Liver (tissue), 9 donors: Measurements from ENCODE around the gene ROR1. TPM values are rescaled to one million over a fixed set of nuclear protein-coding genes. Genes with fewer than 3 reads are reported as not detected.

Experiments used
- DNase-seq: peaks from one replicate; pipeline ENCODE4 v3.0.0-alpha.2; 2017; ENCODE audit warnings: low spot score
- H3K27ac ChIP-seq, 2 donors: one replicate each; pipeline ENCODE4 v1.7.0; 2013; ENCODE audit warnings: inconsistent platforms in 2 of 2, low read length in 2 of 2, control low read depth in 1 of 2, low read depth in 1 of 2, mild to moderate bottlenecking in 1 of 2
- H3K27me3 ChIP-seq, 4 donors: one replicate each; pipeline versions ENCODE4 v1.6.1 to v1.7.0; 2013; ENCODE audit warnings: low read length in 3 of 4, inconsistent platforms in 1 of 4, mild to moderate bottlenecking in 1 of 4, moderate library complexity in 1 of 4; ENCODE audit not compliant: control insufficient read depth in 4 of 4, insufficient read depth in 4 of 4
- H3K36me3 ChIP-seq, 4 donors: one replicate each; pipeline versions ENCODE4 v1.6.1 to v1.7.0; 2013; ENCODE audit warnings: low read length in 3 of 4, mild to moderate bottlenecking in 3 of 4, low read depth in 1 of 4, moderate library complexity in 1 of 4; ENCODE audit not compliant: control insufficient read depth in 4 of 4, insufficient read depth in 3 of 4
- H3K4me1 ChIP-seq, 4 donors: one replicate each; pipeline versions ENCODE4 v1.6.1 to v1.7.0; 2013; ENCODE audit warnings: low read length in 3 of 4, mild to moderate bottlenecking in 3 of 4, moderate library complexity in 1 of 4; ENCODE audit not compliant: control insufficient read depth in 4 of 4, insufficient read depth in 4 of 4
- H3K4me3 ChIP-seq, 3 donors: one replicate each; pipeline versions ENCODE4 v1.6.1 to v1.7.0; 2013; ENCODE audit warnings: low read length in 3 of 3, control low read depth in 1 of 3, low read depth in 1 of 3, mild to moderate bottlenecking in 1 of 3
- H3K9ac ChIP-seq, 2 donors: one replicate each; pipeline ENCODE4 v1.7.0; 2013; ENCODE audit warnings: low read length in 2 of 2, mild to moderate bottlenecking in 2 of 2, moderate library complexity in 2 of 2, control low read depth in 1 of 2, low read depth in 1 of 2
- H3K9me3 ChIP-seq, 4 donors: one replicate each; pipeline versions ENCODE4 v1.6.1 to v1.7.0; 2013; ENCODE audit warnings: low read length in 3 of 4; ENCODE audit not compliant: control insufficient read depth in 4 of 4
- ATF3 ChIP-seq: IDR thresholded peaks from 2 replicates; pipeline ENCODE4 v1.6.1; 2016; ENCODE audit warnings: antibody characterized with exemption
- CTCF ChIP-seq: fragments of 150-350 bp; IDR thresholded peaks from 2 replicates; pipeline ENCODE4 v1.5.1; 2017; ENCODE audit warnings: improper control_type of control experiment, low read depth, low read length; ENCODE audit not compliant: missing input control
- EGR1 ChIP-seq, 2 donors: IDR thresholded peaks; 2 replicates each; pipeline ENCODE4 v1.6.1; 2016 to 2018; ENCODE audit warnings: antibody characterized with exemption in 2 of 2, low read depth in 2 of 2
- FOXA1 ChIP-seq: IDR thresholded peaks from 2 replicates; pipeline ENCODE4 v1.6.1; 2016; ENCODE audit warnings: antibody characterized with exemption
- FOXA2 ChIP-seq: IDR thresholded peaks from 2 replicates; pipeline ENCODE4 v1.6.1; 2016; ENCODE audit warnings: antibody characterized with exemption
- GABPA ChIP-seq, 2 donors: IDR thresholded peaks in 1 of 2; conservative IDR thresholded peaks in 1 of 2; 2 replicates each; pipeline ENCODE4 v1.6.1; 2016; ENCODE audit warnings: antibody characterized with exemption in 2 of 2, mild to moderate bottlenecking in 1 of 2, moderate library complexity in 1 of 2
- HNF4A ChIP-seq, 2 donors: conservative IDR thresholded peaks; 2 replicates each; pipeline ENCODE4 v1.6.1; 2016; ENCODE audit warnings: antibody characterized with exemption in 2 of 2, mild to moderate bottlenecking in 2 of 2
- HNF4G ChIP-seq: IDR thresholded peaks from 2 replicates; pipeline ENCODE4 v1.6.1; 2016; ENCODE audit warnings: antibody characterized with exemption
- JUND ChIP-seq, 2 donors: IDR thresholded peaks; 2 replicates each; pipeline ENCODE4 v1.6.1; 2016; ENCODE audit warnings: antibody characterized with exemption in 2 of 2
- MAX ChIP-seq: IDR thresholded peaks from 2 replicates; pipeline ENCODE4 v1.6.1; 2016; ENCODE audit warnings: antibody characterized with exemption
- NR2F2 ChIP-seq: IDR thresholded peaks from 2 replicates; pipeline ENCODE4 v1.6.1; 2016; ENCODE audit warnings: antibody characterized with exemption
- RAD21 ChIP-seq, 2 donors: IDR thresholded peaks; 2 replicates each; pipeline ENCODE4 v1.6.1; 2016; ENCODE audit warnings: antibody characterized with exemption in 2 of 2, mild to moderate bottlenecking in 2 of 2
- REST ChIP-seq: IDR thresholded peaks from 2 replicates; pipeline ENCODE4 v1.6.1; 2016; ENCODE audit warnings: antibody characterized with exemption, mild to moderate bottlenecking
- RXRA ChIP-seq, 2 donors: IDR thresholded peaks; 2 replicates each; pipeline ENCODE4 v1.6.1; 2017 to 2018; ENCODE audit warnings: antibody characterized with exemption in 2 of 2, mild to moderate bottlenecking in 1 of 2
- SP1 ChIP-seq: IDR thresholded peaks from 2 replicates; pipeline ENCODE4 v1.6.1; 2018; ENCODE audit warnings: antibody characterized with exemption, mild to moderate bottlenecking
- TAF1 ChIP-seq: conservative IDR thresholded peaks from 2 replicates; pipeline ENCODE4 v1.6.1; 2016; ENCODE audit warnings: antibody characterized with exemption, mild to moderate bottlenecking
- YY1 ChIP-seq: IDR thresholded peaks from 2 replicates; pipeline ENCODE4 v1.6.1; 2016; ENCODE audit warnings: antibody characterized with exemption, mild to moderate bottlenecking
- ZBTB33 ChIP-seq: IDR thresholded peaks from 2 replicates; pipeline ENCODE4 v1.6.1; 2016; ENCODE audit warnings: antibody characterized with exemption
- WGBS: extraction: QIAGEN DNeasy Blood & Tissue Kit; methylation state at CpG from one replicate; pipeline ENCODE4 v1.1.7; 2013; 5-methylcytosine and 5-hydroxymethylcytosine counted together
- polyA plus RNA-seq, 2 donors: library from polyadenylated mRNA; stranded (reverse) in 1 of 2; unstranded in 1 of 2; fragments of 200-250 nt in 1 of 2; fragments of >200 nt in 1 of 2; fragmentation: Nextera tagmentation in 1 of 2; extraction: Ambion mirVana in 1 of 2; gene quantifications; one replicate each; pipeline versions ENCODE4 v1.2.1 to v1.2.3, GENCODE V29; 2013 to 2015
- total RNA-seq, 2 donors: library from RNA; depleted of rRNA; stranded (reverse); fragments of >200 nt; gene quantifications; one replicate each; pipeline ENCODE4 v1.2.3, GENCODE V29; 2014
- donor health status: healthy.
- donor health status: healthy.
- donor health status: healthy.
- donor health status: healthy.
- donor health status: healthy.

The ROR1 gene
- total and polyA plus RNA-seq, 4 donors = 0.15 to 0.98 (median 0.37) TPM

- no peaks in the 10 kb centered on the region for H3K27me3 ChIP-seq
- no peak overlapping the region for H3K27ac ChIP-seq
- DNase-seq = no peak
- H3K4me3 ChIP-seq = no peak overlapping the region
- H3K4me1 ChIP-seq = no peaks in the 10 kb centered on the region
- 53% methylated on average over 4 of the region's 4 CpGs for WGBS
- no peaks in the 10 kb centered on the region for H3K9me3 ChIP-seq
- no peaks in the 10 kb centered on the region for H3K36me3 ChIP-seq
- TF ChIP-seq GABPA (IDR thresholded peaks at IDR 0.05 in 1 of 2, conservative IDR thresholded peaks at IDR 0.05 in 1 of 2) = no peak
- no peak for TF ChIP-seq SP1
- TF ChIP-seq REST = no peak
- TF ChIP-seq EGR1 (IDR thresholded peaks at IDR 0.05; ENCODE audit: low read depth in 2 of 2) = no peak
- TF ChIP-seq TAF1 = no peak
- no peak for TF ChIP-seq NR2F2
- no peak for TF ChIP-seq ZBTB33
- no peak for TF ChIP-seq MAX
- TF ChIP-seq JUND (IDR thresholded peaks at IDR 0.05) = no peak
- TF ChIP-seq HNF4G = no peak
- TF ChIP-seq FOXA2 = no peak
- TF ChIP-seq RXRA (IDR thresholded peaks at IDR 0.05) = no peak
- no peak for TF ChIP-seq HNF4A (conservative IDR thresholded peaks at IDR 0.05)
- TF ChIP-seq ATF3 = no peak
- TF ChIP-seq YY1 = no peak
- no peak for TF ChIP-seq CTCF
- no peak for TF ChIP-seq RAD21 (IDR thresholded peaks at IDR 0.05)
- no peak for TF ChIP-seq FOXA1
- no peak overlapping the region for H3K9ac ChIP-seq
Observed at GRCh38 chr1:63902844-63903589, 129.2 kb downstream of the ROR1 start.
